H9 (cell line): ENCODE results near the gene DCLRE1B. TPM values are rescaled to one million over a fixed set of nuclear protein-coding genes. Genes with fewer than 3 reads are reported as not detected.

Experiments
- DNase-seq: peaks from one replicate; pipeline ENCODE4 v3.0.0-alpha.2; 2017
- H2AFZ ChIP-seq: one replicate; pipeline ENCODE4 v1.6.1; 2013; ENCODE audit warnings: mild to moderate bottlenecking, low read length, control low read depth, moderate library complexity
- H2AK5ac ChIP-seq: 2 replicates; pipeline ENCODE4 v1.6.1; 2013; ENCODE audit warnings: low read length, control low read depth, mixed read lengths; ENCODE audit not compliant: insufficient read length
- H2BK120ac ChIP-seq: one replicate; pipeline ENCODE4 v1.6.1; 2013; ENCODE audit warnings: low read depth, mild to moderate bottlenecking, low read length, control low read depth, inconsistent platforms; ENCODE audit not compliant: poor library complexity, severe bottlenecking
- H2BK12ac ChIP-seq: 2 replicates; pipeline ENCODE4 v1.6.1; 2013; ENCODE audit warnings: low read length, control low read depth, mixed read lengths, low read depth; ENCODE audit not compliant: insufficient read length
- H2BK15ac ChIP-seq: 2 replicates; pipeline ENCODE4 v1.6.1; 2013; ENCODE audit warnings: low read depth, low read length, control low read depth
- H2BK20ac ChIP-seq: one replicate; pipeline ENCODE4 v1.6.1; 2013; ENCODE audit warnings: low read depth, mild to moderate bottlenecking, low read length, control low read depth, inconsistent platforms; ENCODE audit not compliant: poor library complexity, severe bottlenecking
- H2BK5ac ChIP-seq: 2 replicates; pipeline ENCODE4 v1.6.1; 2013; ENCODE audit warnings: low read length, control low read depth, mixed read lengths; ENCODE audit not compliant: insufficient read length
- H3K14ac ChIP-seq: 2 replicates; pipeline ENCODE4 v1.6.1; 2013; ENCODE audit warnings: low read length, control low read depth; ENCODE audit not compliant: insufficient read depth
- H3K18ac ChIP-seq: 2 replicates; pipeline ENCODE4 v1.6.1; 2013; ENCODE audit warnings: low read depth, mild to moderate bottlenecking, mixed read lengths, low read length, control low read depth; ENCODE audit not compliant: insufficient read length
- H3K23ac ChIP-seq: 2 replicates; pipeline ENCODE4 v1.6.1; 2013; ENCODE audit warnings: low read length, control low read depth, mixed read lengths, low read depth; ENCODE audit not compliant: insufficient read length
- H3K23me2 ChIP-seq: 2 replicates; pipeline ENCODE4 v1.6.1; 2013; ENCODE audit warnings: low read depth, mild to moderate bottlenecking, mixed read lengths, low read length, control low read depth; ENCODE audit not compliant: insufficient read length, poor library complexity, severe bottlenecking
- H3K27ac ChIP-seq: 2 replicates; pipeline ENCODE4 v1.5.1; 2013; ENCODE audit warnings: low read length, control low read depth, mixed read lengths, low read depth; ENCODE audit not compliant: insufficient read length
- H3K27me3 ChIP-seq: 2 replicates; pipeline ENCODE4 v1.6.1; 2013; ENCODE audit warnings: low read length, control low read depth, inconsistent platforms; ENCODE audit not compliant: insufficient read depth
- H3K4ac ChIP-seq: 2 replicates; pipeline ENCODE4 v1.6.1; 2013; ENCODE audit warnings: low read depth, mild to moderate bottlenecking, control low read depth, inconsistent platforms, low read length, moderate library complexity
- H3K4me1 ChIP-seq: 2 replicates; pipeline ENCODE4 v1.6.1; 2013; ENCODE audit warnings: low read length, control low read depth, inconsistent platforms; ENCODE audit not compliant: insufficient read depth
- H3K4me2 ChIP-seq: 2 replicates; pipeline ENCODE4 v1.6.1; 2013; ENCODE audit warnings: low read length, control low read depth, mixed read lengths; ENCODE audit not compliant: insufficient read length, insufficient read depth
- H3K56ac ChIP-seq: 2 replicates; pipeline ENCODE4 v1.6.1; 2013; ENCODE audit warnings: low read depth, mild to moderate bottlenecking, mixed read lengths, low read length, control low read depth; ENCODE audit not compliant: insufficient read length
- H3K79me1 ChIP-seq: 2 replicates; pipeline ENCODE4 v1.6.1; 2013; ENCODE audit warnings: low read depth, mild to moderate bottlenecking, moderate library complexity, low read length, control low read depth, inconsistent platforms; ENCODE audit not compliant: insufficient read depth, poor library complexity, severe bottlenecking
- H3K79me2 ChIP-seq: 2 replicates; pipeline ENCODE4 v1.6.1; 2013; ENCODE audit warnings: low read length, control low read depth, inconsistent platforms; ENCODE audit not compliant: insufficient read depth
- H3K9ac ChIP-seq: 2 replicates; pipeline ENCODE4 v1.6.1; 2013; ENCODE audit warnings: low read length, control low read depth, mixed read lengths; ENCODE audit not compliant: insufficient read length; ENCODE audit errors: extremely low read depth
- H3K9me3 ChIP-seq: one replicate; pipeline ENCODE4 v1.6.1; 2013; ENCODE audit warnings: low read depth, low read length, inconsistent platforms; ENCODE audit not compliant: control insufficient read depth
- H3T11ph ChIP-seq: one replicate; pipeline ENCODE4 v1.6.1; 2013; ENCODE audit warnings: mild to moderate bottlenecking, low read length, control low read depth, inconsistent platforms
- H4K20me1 ChIP-seq: one replicate; pipeline ENCODE4 v1.6.1; 2013; ENCODE audit not compliant: control insufficient read depth, insufficient read length, insufficient read depth
- H4K5ac ChIP-seq: 2 replicates; pipeline ENCODE4 v1.6.1; 2013; ENCODE audit warnings: low read depth, mild to moderate bottlenecking, mixed read lengths, low read length, control low read depth; ENCODE audit not compliant: insufficient read length
- H4K8ac ChIP-seq: replicated peaks from 2 replicates; pipeline ENCODE4 v1.6.1; 2013; ENCODE audit warnings: low read length, control low read depth, mixed read lengths, low read depth; ENCODE audit not compliant: insufficient read length
- H4K91ac ChIP-seq: 2 replicates; pipeline ENCODE4 v1.6.1; 2013; ENCODE audit warnings: low read depth, mild to moderate bottlenecking, moderate library complexity, mixed read lengths, low read length, control low read depth; ENCODE audit not compliant: insufficient read length
- H3K27ac Mint-ChIP-seq, 3 experiments: 2 replicates in 2 of 3; 3 replicates in 1 of 3; pipeline ENCODE4 v1.8.0; 2020 to 2021; ENCODE audit warnings: mixed read lengths in 3 of 3, mild to moderate bottlenecking in 1 of 3, moderate library complexity in 1 of 3
- H3K27me3 Mint-ChIP-seq: 2 replicates; pipeline ENCODE4 v1.8.0; 2021; ENCODE audit warnings: low read depth, mild to moderate bottlenecking, moderate library complexity, mixed read lengths
- H3K36me3 Mint-ChIP-seq, 3 experiments: 2 replicates in 2 of 3; 3 replicates in 1 of 3; pipeline ENCODE4 v1.8.0; 2020 to 2021; ENCODE audit warnings: low read depth in 3 of 3, mixed read lengths in 3 of 3; ENCODE audit not compliant: insufficient read depth in 1 of 3
- H3K4me1 Mint-ChIP-seq, 2 experiments: 2 replicates each; pipeline ENCODE4 v1.8.0; 2020; ENCODE audit warnings: mixed read lengths in 2 of 2
- H3K4me3 Mint-ChIP-seq, 2 experiments: 2 replicates in 1 of 2; 3 replicates in 1 of 2; pipeline ENCODE4 v1.8.0; 2020 to 2021; ENCODE audit warnings: mild to moderate bottlenecking in 2 of 2, mixed read lengths in 2 of 2, moderate library complexity in 1 of 2
- H3K9me3 Mint-ChIP-seq, 2 experiments: 2 replicates in 1 of 2; 3 replicates in 1 of 2; pipeline ENCODE4 v1.8.0; 2020; ENCODE audit warnings: mild to moderate bottlenecking in 2 of 2, mixed read lengths in 2 of 2, moderate library complexity in 1 of 2
- WGBS: extraction: QIAGEN DNeasy Blood & Tissue Kit; methylation state at CpG from one replicate; pipeline ENCODE4 v1.1.7; 2013; ENCODE audit warnings: missing lambda C conversion rate, low lambda C conversion rate, mixed read lengths; ENCODE audit not compliant: insufficient read length; ENCODE audit errors: extremely low coverage; 5-methylcytosine and 5-hydroxymethylcytosine counted together
- total RNA-seq: library from RNA; stranded (reverse); gene quantifications from 2 replicates; pipeline ENCODE4 v1.2.1, GENCODE V29; 2021
- TF ChIP-seq, protein P1 (sequence below): fragments of 200-600 bp; sonication (generic); conservative IDR thresholded peaks from 3 replicates; pipeline ENCODE4 v1.8.0; 2021; ENCODE audit warnings: antibody characterized with exemption, mild to moderate bottlenecking

DCLRE1B gene
- total RNA-seq, 1 experiment from 2014 or later: 13.4 TPM

DNA sequence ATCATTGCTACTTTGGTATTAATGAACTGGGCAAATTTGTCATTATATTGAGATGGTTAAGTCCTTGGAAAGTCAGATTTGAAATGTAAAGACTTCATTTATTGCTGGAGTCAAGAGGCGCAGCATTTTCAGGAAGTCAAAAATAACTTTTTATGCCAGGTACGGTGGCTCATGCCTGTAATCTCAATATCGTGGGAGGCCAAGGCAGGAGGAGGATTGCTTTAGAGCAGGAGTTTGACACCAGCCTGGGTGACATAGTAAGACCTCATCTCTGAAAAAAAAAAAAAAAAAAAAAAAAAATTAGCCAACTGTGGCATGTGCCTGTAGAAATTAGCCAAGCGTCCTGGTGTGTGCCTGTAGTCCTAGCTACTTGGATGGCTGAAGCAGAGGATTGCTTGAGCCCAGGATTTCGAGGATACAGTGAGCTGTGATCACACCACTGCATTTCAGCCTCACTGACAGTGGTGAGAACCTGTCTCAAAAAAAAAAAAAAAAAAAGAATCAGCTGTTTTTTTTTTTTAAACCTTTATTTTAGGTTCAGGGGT, 29.5 kb downstream of the DCLRE1B start:
- no peak overlapping the region for H2AFZ ChIP-seq
- no CpG with 5 or more reads among the region's 5 CpGs for WGBS

More for the DNA sequence above, 29.5 kb downstream of the DCLRE1B start:
- Histone ChIP-seq H3K23ac (no peak overlapping the region), H4K20me1 (no peaks in the 10 kb centered on the region), H3K23me2 (peaks cover 10% of the 10 kb centered on the region), H2BK5ac (no peak overlapping the region), H2BK20ac (no peak overlapping the region), H3K4ac (no peak overlapping the region), H2BK120ac (no peak overlapping the region), H3K4me1 (no peaks in the 10 kb centered on the region), H3K79me1 (no peaks in the 10 kb centered on the region), H3K14ac (no peak overlapping the region), H3K4me2 (no peak overlapping the region), H4K91ac (no peak overlapping the region), H3K27me3 (no peaks in the 10 kb centered on the region), H3K9me3 (no peaks in the 10 kb centered on the region), H2BK15ac (no peak overlapping the region), H3T11ph (no peak overlapping the region), H3K56ac (no peak overlapping the region), H4K5ac (no peak overlapping the region), H3K18ac (no peak overlapping the region), H2AK5ac (no peak overlapping the region), H3K79me2 (peaks cover 20% of the 10 kb centered on the region; the same call in 1 of the 2 replicates), H3K27ac (no peak overlapping the region), H3K9ac (no peak overlapping the region), H2BK12ac (no peak overlapping the region), H4K8ac (no peak overlapping the region)
- DNase-seq: no peak
- H3K4me3 Mint-ChIP-seq: no peak overlapping the region
- TF ChIP-seq, protein P1, sequence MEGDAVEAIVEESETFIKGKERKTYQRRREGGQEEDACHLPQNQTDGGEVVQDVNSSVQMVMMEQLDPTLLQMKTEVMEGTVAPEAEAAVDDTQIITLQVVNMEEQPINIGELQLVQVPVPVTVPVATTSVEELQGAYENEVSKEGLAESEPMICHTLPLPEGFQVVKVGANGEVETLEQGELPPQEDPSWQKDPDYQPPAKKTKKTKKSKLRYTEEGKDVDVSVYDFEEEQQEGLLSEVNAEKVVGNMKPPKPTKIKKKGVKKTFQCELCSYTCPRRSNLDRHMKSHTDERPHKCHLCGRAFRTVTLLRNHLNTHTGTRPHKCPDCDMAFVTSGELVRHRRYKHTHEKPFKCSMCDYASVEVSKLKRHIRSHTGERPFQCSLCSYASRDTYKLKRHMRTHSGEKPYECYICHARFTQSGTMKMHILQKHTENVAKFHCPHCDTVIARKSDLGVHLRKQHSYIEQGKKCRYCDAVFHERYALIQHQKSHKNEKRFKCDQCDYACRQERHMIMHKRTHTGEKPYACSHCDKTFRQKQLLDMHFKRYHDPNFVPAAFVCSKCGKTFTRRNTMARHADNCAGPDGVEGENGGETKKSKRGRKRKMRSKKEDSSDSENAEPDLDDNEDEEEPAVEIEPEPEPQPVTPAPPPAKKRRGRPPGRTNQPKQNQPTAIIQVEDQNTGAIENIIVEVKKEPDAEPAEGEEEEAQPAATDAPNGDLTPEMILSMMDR: no peak
- no peaks in the 10 kb centered on the region; a peak in 1 of 5 replicates for H3K9me3 Mint-ChIP-seq
- H3K36me3 Mint-ChIP-seq: peaks cover 0 to 3% (median 3%) of the 10 kb centered on the region in 3 experiments; a peak in 1 of 7 replicates
- no peak overlapping the region for H3K27ac Mint-ChIP-seq
- peaks cover 42 to 43% of the 10 kb centered on the region in 2 experiments for H3K4me1 Mint-ChIP-seq
- H3K27me3 Mint-ChIP-seq: no peaks in the 10 kb centered on the region; the same call in 1 of the 2 replicates
